ENCODE data around the gene TRPM1. TPM values are rescaled to one million over a fixed set of nuclear protein-coding genes. Genes with fewer than 3 reads are reported as not detected.

TRPM1 gene
- total and polyA plus RNA-seq, 9 of the 15 experiments (the other 6 are each of a cell fraction or from before 2014, with no cell fraction given) = 0.01 to 0.06 (median 0.03) TPM; not detected in 5

DNA sequence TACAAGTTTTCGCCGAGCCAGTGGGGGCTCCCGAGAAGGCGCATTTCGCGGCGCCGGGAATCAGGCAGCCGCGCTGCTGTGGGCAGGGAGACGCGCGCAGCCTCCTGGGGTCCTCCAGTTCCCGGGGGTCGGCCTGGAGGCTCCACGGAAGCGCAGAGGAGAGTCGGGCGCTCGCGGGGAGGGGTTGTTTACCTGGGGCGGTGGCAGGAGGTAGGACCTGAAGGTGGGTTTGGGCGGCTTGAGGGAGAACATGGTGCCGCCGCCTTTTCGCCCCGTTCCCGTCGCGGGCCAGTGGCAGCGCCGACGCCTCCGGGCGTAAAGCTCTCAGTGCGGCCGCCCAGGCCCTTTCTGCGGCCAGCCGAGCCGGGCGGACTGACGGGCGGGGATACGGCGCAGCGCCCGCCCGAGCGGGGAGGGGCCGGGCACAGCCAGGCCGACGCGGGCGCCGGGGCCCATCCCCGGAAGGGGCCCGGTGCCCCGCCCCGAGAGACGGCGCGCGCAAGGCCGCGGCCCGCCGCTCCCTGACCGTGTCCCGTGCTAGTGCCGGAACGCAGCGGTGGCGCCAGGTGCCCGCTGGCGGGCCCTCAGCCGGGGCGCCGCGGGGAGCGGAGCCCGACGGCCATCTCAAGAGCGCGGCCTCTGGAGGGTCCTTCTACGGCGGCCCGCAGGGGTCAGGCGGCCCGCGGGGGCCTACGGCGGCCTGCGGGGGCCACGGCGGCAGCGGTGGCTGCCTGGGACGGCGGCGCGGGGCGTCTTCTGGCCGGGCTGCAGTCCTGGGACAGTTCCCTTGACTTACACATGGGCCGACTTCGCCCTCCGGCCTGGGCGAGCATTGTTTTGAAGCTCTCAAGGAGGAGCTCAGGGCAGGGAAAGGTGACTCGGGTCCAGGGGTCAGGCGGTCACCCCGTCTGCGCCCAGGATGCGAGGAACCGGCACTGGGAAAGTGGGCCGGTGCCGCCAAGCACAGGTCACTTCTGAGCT is 110.0 kb downstream of the TRPM1 start, which contains the start of gene MTMR10 (continued):
- peak; percentile 59 for TF ChIP-seq POU5F1 (IDR thresholded peaks at IDR 0.05; ENCODE audit: borderline replicate concordance, low read depth, low read length, partially characterized antibody)
- TF ChIP-seq NFATC3 (IDR thresholded peaks at IDR 0.05) = no peak
- TF ChIP-seq RHOXF2B (CRISPR knock-in tag; conservative IDR thresholded peaks at IDR 0.05) = no peak
- no peak; the same call in 1 of the 2 replicates for TF ChIP-seq E2F3 (CRISPR knock-in tag; IDR thresholded peaks at IDR 0.05)
- TF ChIP-seq, protein P1, sequence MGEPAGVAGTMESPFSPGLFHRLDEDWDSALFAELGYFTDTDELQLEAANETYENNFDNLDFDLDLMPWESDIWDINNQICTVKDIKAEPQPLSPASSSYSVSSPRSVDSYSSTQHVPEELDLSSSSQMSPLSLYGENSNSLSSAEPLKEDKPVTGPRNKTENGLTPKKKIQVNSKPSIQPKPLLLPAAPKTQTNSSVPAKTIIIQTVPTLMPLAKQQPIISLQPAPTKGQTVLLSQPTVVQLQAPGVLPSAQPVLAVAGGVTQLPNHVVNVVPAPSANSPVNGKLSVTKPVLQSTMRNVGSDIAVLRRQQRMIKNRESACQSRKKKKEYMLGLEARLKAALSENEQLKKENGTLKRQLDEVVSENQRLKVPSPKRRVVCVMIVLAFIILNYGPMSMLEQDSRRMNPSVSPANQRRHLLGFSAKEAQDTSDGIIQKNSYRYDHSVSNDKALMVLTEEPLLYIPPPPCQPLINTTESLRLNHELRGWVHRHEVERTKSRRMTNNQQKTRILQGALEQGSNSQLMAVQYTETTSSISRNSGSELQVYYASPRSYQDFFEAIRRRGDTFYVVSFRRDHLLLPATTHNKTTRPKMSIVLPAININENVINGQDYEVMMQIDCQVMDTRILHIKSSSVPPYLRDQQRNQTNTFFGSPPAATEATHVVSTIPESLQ (CRISPR knock-in tag; IDR thresholded peaks at IDR 0.05) = no peak
- TF ChIP-seq ZNF282 (CRISPR knock-in tag; IDR thresholded peaks at IDR 0.05) = no peak
- no peak for TF ChIP-seq FUS (optimal IDR thresholded peaks at IDR 0.05; ENCODE audit: low read depth, low read length)
- no peak for TF ChIP-seq NR1H2 (CRISPR knock-in tag; IDR thresholded peaks at IDR 0.05)
- TF ChIP-seq SNIP1 (IDR thresholded peaks at IDR 0.05; ENCODE audit: low read depth) = no peak
- TF ChIP-seq TGIF2 (CRISPR knock-in tag; IDR thresholded peaks at IDR 0.05) = no peak
- TF ChIP-seq ERF (CRISPR knock-in tag; IDR thresholded peaks at IDR 0.05) = no peak
- no peak for TF ChIP-seq ZNF707 (CRISPR knock-in tag; conservative IDR thresholded peaks at IDR 0.05)
- no peak for TF ChIP-seq CHCHD3 (CRISPR knock-in tag; IDR thresholded peaks at IDR 0.05)
- TF ChIP-seq, protein P2, sequence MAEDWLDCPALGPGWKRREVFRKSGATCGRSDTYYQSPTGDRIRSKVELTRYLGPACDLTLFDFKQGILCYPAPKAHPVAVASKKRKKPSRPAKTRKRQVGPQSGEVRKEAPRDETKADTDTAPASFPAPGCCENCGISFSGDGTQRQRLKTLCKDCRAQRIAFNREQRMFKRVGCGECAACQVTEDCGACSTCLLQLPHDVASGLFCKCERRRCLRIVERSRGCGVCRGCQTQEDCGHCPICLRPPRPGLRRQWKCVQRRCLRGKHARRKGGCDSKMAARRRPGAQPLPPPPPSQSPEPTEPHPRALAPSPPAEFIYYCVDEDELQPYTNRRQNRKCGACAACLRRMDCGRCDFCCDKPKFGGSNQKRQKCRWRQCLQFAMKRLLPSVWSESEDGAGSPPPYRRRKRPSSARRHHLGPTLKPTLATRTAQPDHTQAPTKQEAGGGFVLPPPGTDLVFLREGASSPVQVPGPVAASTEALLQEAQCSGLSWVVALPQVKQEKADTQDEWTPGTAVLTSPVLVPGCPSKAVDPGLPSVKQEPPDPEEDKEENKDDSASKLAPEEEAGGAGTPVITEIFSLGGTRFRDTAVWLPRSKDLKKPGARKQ (CRISPR knock-in tag; IDR thresholded peaks at IDR 0.05) = no peak
- TF ChIP-seq ZBED1 (IDR thresholded peaks at IDR 0.05) = no peak
- TF ChIP-seq, protein P3, sequence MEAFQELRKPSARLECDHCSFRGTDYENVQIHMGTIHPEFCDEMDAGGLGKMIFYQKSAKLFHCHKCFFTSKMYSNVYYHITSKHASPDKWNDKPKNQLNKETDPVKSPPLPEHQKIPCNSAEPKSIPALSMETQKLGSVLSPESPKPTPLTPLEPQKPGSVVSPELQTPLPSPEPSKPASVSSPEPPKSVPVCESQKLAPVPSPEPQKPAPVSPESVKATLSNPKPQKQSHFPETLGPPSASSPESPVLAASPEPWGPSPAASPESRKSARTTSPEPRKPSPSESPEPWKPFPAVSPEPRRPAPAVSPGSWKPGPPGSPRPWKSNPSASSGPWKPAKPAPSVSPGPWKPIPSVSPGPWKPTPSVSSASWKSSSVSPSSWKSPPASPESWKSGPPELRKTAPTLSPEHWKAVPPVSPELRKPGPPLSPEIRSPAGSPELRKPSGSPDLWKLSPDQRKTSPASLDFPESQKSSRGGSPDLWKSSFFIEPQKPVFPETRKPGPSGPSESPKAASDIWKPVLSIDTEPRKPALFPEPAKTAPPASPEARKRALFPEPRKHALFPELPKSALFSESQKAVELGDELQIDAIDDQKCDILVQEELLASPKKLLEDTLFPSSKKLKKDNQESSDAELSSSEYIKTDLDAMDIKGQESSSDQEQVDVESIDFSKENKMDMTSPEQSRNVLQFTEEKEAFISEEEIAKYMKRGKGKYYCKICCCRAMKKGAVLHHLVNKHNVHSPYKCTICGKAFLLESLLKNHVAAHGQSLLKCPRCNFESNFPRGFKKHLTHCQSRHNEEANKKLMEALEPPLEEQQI (IDR thresholded peaks at IDR 0.05) = no peak
- TF ChIP-seq, protein P4, sequence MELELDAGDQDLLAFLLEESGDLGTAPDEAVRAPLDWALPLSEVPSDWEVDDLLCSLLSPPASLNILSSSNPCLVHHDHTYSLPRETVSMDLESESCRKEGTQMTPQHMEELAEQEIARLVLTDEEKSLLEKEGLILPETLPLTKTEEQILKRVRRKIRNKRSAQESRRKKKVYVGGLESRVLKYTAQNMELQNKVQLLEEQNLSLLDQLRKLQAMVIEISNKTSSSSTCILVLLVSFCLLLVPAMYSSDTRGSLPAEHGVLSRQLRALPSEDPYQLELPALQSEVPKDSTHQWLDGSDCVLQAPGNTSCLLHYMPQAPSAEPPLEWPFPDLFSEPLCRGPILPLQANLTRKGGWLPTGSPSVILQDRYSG (tag; conservative IDR thresholded peaks at IDR 0.05; ENCODE audit: low read depth) = no peak
- TF ChIP-seq SAP30 (IDR thresholded peaks at IDR 0.05; ENCODE audit: borderline replicate concordance, insufficient read depth, low read depth, low read length, poor library complexity, severe bottlenecking) = no peak
- TF ChIP-seq ZNF347 (CRISPR knock-in tag; IDR thresholded peaks at IDR 0.05; ENCODE audit: low read depth) = no peak
- no peak for TF ChIP-seq TCF7L2 (IDR thresholded peaks at IDR 0.05; ENCODE audit: low read depth, low read length)
- peak; percentile 14; the same call in 1 of the 2 replicates for TF ChIP-seq KLF1 (tag; IDR thresholded peaks at IDR 0.05)
- TF ChIP-seq ZNF561 (CRISPR knock-in tag; conservative IDR thresholded peaks at IDR 0.05) = no peak
